HG03045 (cell line): ENCODE measurements around the gene TENT5A.

Experiments used
- ATAC-seq: cut with Tn5 transposase; IDR thresholded peaks from one replicate; pipeline ENCODE4 v1.9.1; 2021; ENCODE audit warnings: mild to moderate bottlenecking, moderate library complexity; ENCODE audit not compliant: unreplicated experiment

Gene TENT5A

GRCh38 chr6:81772741-81773140 lies 20.3 kb upstream of the TENT5A start:
- ATAC-seq: peak; percentile 99

- no peak for ATAC-seq
These were observed 18.6 kb upstream of the TENT5A start for GRCh38 chr6:81771097-81771496.

- ATAC-seq: no peak
These were observed 17.9 kb upstream of the TENT5A start for GRCh38 chr6:81770381-81770780.

GRCh38 chr6:81769824-81770223 lies 17.3 kb upstream of the TENT5A start:
- no peak for ATAC-seq

GRCh38 chr6:81768150-81768942 lies 15.9 kb upstream of the TENT5A start:
- no peak for ATAC-seq

- no peak for ATAC-seq
These were observed 14.8 kb upstream of the TENT5A start for GRCh38 chr6:81767163-81767891.

GRCh38 chr6:81766482-81767069 lies 14.1 kb upstream of the TENT5A start:
- ATAC-seq: no peak

GRCh38 chr6:81764531-81764930 lies 12.1 kb upstream of the TENT5A start:
- no peak for ATAC-seq

- ATAC-seq: no peak
These were observed 11.5 kb upstream of the TENT5A start for GRCh38 chr6:81763968-81764367.

- ATAC-seq: no peak
These were observed 10.6 kb upstream of the TENT5A start for GRCh38 chr6:81763051-81763450.

- no peak for ATAC-seq
These were observed 10.1 kb upstream of the TENT5A start for GRCh38 chr6:81762606-81763005.

GRCh38 chr6:81762132-81762531 lies 9.7 kb upstream of the TENT5A start:
- ATAC-seq: no peak

- no peak for ATAC-seq
These were observed 8.7 kb upstream of the TENT5A start for GRCh38 chr6:81761197-81761596.

GRCh38 chr6:81759782-81760181 lies 7.3 kb upstream of the TENT5A start:
- ATAC-seq: no peak

GRCh38 chr6:81758221-81758620 lies 5.7 kb upstream of the TENT5A start:
- no peak for ATAC-seq

GRCh38 chr6:81756690-81757089 lies 4.2 kb upstream of the TENT5A start:
- ATAC-seq: no peak

GRCh38 chr6:81755551-81755950 lies 3.1 kb upstream of the TENT5A start:
- no peak for ATAC-seq

GRCh38 chr6:81754906-81755305 lies 2.4 kb upstream of the TENT5A start:
- ATAC-seq: no peak

- ATAC-seq: peak; percentile 37
These were observed 1.5 kb upstream of the TENT5A start for GRCh38 chr6:81753711-81754577.

GRCh38 chr6:81752921-81753710 lies 635 bp upstream of the TENT5A start:
- ATAC-seq: peak; percentile 58
